Measurements from ENCODE around the gene TSPYL1.
"Not testable (repeated sequence)": the region's sequence is repeated elsewhere in the genome, so short reads cannot be mapped to it uniquely, and the experiment has no call there.

The TSPYL1 gene

GRCh38 chr6:116292553-116292952 is 12.8 kb upstream of the TSPYL1 start:
- no peak for TF ChIP-seq CTCF (conservative IDR thresholded peaks at IDR 0.05)
- H3K27ac ChIP-seq: no peak overlapping the region

GRCh38 chr6:116291701-116292396 is 12.1 kb upstream of the TSPYL1 start:
- H3K27ac ChIP-seq: no peak overlapping the region
- no peak for TF ChIP-seq CTCF (conservative IDR thresholded peaks at IDR 0.05)

- TF ChIP-seq CTCF (conservative IDR thresholded peaks at IDR 0.05): no peak
- H3K27ac ChIP-seq: no peak overlapping the region
Observed at GRCh38 chr6:116290799-116291198, 11.1 kb upstream of the TSPYL1 start.

GRCh38 chr6:116289876-116290275 is 10.1 kb upstream of the TSPYL1 start:
- TF ChIP-seq CTCF (conservative IDR thresholded peaks at IDR 0.05): no peak

GRCh38 chr6:116287689-116288282 is 8.1 kb upstream of the TSPYL1 start:
- TF ChIP-seq CTCF (conservative IDR thresholded peaks at IDR 0.05): peak; percentile 88
- no peak overlapping the region for H3K27ac ChIP-seq

More at GRCh38 chr6:116289876-116290275, 10.1 kb upstream of the TSPYL1 start:
- H3K27ac ChIP-seq: no peak overlapping the region

- no peak for TF ChIP-seq CTCF (conservative IDR thresholded peaks at IDR 0.05)
- no peak overlapping the region for H3K27ac ChIP-seq
Observed at GRCh38 chr6:116286773-116287358, 7.1 kb upstream of the TSPYL1 start.

- not testable (repeated sequence) for H3K27ac ChIP-seq
Observed at GRCh38 chr6:116284984-116285383, 5.3 kb upstream of the TSPYL1 start.

- no peak for TF ChIP-seq CTCF (conservative IDR thresholded peaks at IDR 0.05)
- no peak overlapping the region for H3K27ac ChIP-seq
Observed at GRCh38 chr6:116283191-116283590, 3.5 kb upstream of the TSPYL1 start.
